ENCODE results near the gene BAG5. TPM values are rescaled to one million over a fixed set of nuclear protein-coding genes. Genes with fewer than 3 reads are reported as not detected.

The BAG5 gene
- 44.8 TPM for total RNA-seq

GRCh38 chr14:103562429-103563225 lies at the start of gene BAG5, which contains the start of gene COA8:
Gene BAG5, minus strand, starts transcription at chr14:103562657. Its CDS starts 1,493 bp downstream, at chr14:103561164.
Gene COA8, plus strand, starts transcription at chr14:103562960. Its CDS starts 42 bp downstream, at chr14:103563002.

GRCh38 chr14:103528587-103529382 lies 33.7 kb downstream of the BAG5 start, which contains the start of gene TRMT61A:
Gene TRMT61A, plus strand, starts transcription at chr14:103529196. Its CDS starts 783 bp downstream, at chr14:103529979.

GRCh38 chr14:103522649-103523574 lies 39.5 kb downstream of the BAG5 start, which contains the start of gene CKB:
Gene CKB, minus strand, starts transcription at chr14:103522830. Its CDS starts 337 bp downstream, at chr14:103522493.

Small RNAs within 50 kb of the gene (small RNA-seq; reads per million reads assigned to genes)
- gene RNU4-68P (0.13 reads per million), gene RNU7-160P (not detected)

Other genes starting within 250 kb of the BAG5 start
- 152 TPM for gene EIF5, start 228.4 kb downstream of the BAG5 start, total RNA-seq
- 142 TPM for gene MARK3, start 177.2 kb downstream of the BAG5 start, total RNA-seq
- 328 TPM for gene CKB, start 39.8 kb downstream of the BAG5 start, total RNA-seq
- gene TRMT61A, start 33.5 kb downstream of the BAG5 start, total RNA-seq = 6.9 TPM
- gene COA8, start 303 bp upstream of the BAG5 start, total RNA-seq = 48.2 TPM
- 465 TPM for gene KLC1, start 66.6 kb upstream of the BAG5 start, total RNA-seq
- 10.4 TPM for gene XRCC3, start 152.8 kb upstream of the BAG5 start, total RNA-seq
- gene ZFYVE21, start 153.2 kb upstream of the BAG5 start, total RNA-seq = 39.9 TPM